Testis (tissue), 2 donors: ENCODE data around the gene CELF2.

Experiments
- CTCF ChIP-seq, 3 experiments: fragments of 450-650 bp in 2 of 3; fragments of 200-600 bp in 1 of 3; sonication (generic) in 1 of 3; IDR thresholded peaks; one replicate each; pipeline ENCODE4 v1.5.1; 2016 to 2019; ENCODE audit warnings: antibody characterized with exemption in 3 of 3, mild to moderate bottlenecking in 2 of 3, moderate library complexity in 1 of 3
- POLR2A ChIP-seq: fragments of 450-650 bp; IDR thresholded peaks from one replicate; pipeline ENCODE4 v1.6.1; 2017; ENCODE audit warnings: antibody characterized with exemption, mild to moderate bottlenecking, moderate library complexity

GRCh38 chr10:11367505-11367904 lies 349.8 kb downstream of the CELF2 start:
- TF ChIP-seq CTCF (IDR thresholded peaks at IDR 0.05) = no peak
- TF ChIP-seq POLR2A = no peak
